HK-2 (cell line): ENCODE measurements around the gene DMAP1.
A peak's percentile ranks its signal among the peaks of the same experiment; 100 is the strongest.
"Not testable (repeated sequence)": the region's sequence is repeated elsewhere in the genome, so short reads cannot be mapped to it uniquely, and the experiment has no call there.

Source experiments
- DNase-seq: peaks from one replicate; pipeline ENCODE4 v3.0.0-alpha.2; 2018; ENCODE audit not compliant: unreplicated experiment

DMAP1 gene, protein sequence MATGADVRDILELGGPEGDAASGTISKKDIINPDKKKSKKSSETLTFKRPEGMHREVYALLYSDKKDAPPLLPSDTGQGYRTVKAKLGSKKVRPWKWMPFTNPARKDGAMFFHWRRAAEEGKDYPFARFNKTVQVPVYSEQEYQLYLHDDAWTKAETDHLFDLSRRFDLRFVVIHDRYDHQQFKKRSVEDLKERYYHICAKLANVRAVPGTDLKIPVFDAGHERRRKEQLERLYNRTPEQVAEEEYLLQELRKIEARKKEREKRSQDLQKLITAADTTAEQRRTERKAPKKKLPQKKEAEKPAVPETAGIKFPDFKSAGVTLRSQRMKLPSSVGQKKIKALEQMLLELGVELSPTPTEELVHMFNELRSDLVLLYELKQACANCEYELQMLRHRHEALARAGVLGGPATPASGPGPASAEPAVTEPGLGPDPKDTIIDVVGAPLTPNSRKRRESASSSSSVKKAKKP

DNA sequence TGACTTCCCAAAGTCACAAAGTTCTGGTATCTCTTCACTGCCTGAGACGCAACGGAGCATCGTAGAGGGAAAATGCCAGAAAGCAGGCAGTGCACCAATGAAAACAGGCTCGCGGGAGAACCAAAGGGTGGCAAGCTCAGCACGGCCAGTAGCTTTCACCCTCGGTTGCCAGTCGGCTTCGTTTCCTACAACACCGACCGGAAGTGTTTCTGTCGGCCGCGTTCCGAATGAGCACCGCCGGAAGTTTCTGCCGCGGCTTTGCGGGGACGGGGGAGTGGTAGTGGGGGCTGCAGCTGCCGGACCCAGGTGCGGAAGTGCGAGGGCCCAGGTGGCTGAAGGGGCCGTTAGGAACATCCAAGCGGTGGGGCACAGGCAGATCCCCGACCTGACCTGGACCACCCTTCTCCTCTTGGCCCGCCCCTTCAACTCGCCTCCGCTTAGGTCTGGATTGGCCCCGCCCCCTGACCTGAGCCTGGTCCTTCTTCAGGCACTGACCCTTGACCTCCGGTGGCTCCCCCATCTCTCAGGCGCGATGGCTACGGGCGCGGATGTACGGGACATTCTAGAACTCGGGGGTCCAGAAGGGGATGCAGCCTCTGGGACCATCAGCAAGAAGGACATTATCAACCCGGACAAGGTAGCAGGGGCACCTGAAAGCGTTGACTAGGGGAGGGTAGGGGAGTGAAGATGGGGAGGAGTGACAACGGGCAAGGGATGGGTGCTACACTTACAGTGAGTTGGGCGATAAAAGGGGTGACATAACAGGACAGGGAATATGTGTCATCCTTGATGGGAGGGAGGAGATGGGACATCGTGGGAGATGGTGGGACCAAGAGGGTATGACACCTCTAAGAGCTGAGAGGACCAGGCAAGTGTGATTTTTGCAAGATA lies at the start of gene DMAP1:
Gene DMAP1 (plus strand): TSS at position 250 of the 891 bp plus-strand sequence. CDS start 283 bp downstream, at position 533.
- peak; percentile 89 for DNase-seq

DNA sequence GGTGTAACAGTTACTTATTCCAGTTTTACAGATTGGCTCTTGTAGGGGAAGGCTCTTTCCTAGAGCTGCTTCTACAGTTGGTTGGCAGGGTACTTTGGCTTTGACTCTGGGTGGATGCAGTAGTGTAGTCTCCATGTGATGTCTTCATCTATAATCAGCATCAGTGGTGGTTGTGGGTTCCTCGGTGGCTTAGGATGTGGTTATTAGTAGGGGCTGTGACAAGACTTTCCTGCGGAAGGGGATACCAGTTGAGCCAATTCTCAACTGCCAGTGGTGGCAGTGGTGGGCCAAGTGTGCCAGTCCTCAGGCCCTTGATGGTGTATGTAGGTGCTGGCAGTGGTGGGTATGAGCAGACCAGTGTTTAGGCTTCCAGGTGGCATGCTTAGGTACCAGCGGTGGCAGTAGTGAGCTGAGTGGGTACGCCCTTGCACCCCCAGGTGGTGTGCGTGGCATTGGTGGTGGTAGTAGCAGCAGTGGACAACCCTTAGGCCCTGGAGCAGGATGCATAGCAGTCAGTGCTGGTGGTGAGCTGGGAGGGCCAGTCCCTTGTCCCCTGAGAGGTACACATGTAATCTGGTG lies 44.7 kb upstream of the DMAP1 start:
- no peak for DNase-seq

DNA sequence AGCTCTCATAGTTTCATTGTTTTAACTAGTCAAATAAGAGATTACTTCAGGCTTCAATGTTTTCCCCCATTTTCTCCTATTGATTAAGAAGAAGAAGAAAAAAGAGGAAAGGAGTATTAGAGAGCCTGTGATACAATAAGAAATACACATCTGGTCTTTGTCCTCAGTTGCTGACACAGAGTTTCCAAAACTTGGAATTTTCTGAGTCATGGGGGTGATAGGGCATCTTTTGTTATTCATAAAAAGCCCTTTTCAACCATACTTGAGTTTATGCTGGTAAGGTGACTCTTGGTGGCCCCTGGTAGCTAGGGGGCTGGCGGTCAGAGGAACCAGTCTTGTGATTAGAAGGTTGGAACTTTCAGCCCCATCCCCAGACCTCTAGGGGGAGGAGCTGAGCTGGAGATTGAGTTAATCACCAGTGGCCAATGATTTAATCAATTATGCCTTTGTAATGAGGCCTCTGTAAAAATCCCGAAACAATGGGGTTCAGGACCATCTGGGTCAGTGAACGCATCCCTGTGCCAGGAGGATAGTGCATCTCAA lies 42.9 kb upstream of the DMAP1 start:
- no peak for DNase-seq

DNA sequence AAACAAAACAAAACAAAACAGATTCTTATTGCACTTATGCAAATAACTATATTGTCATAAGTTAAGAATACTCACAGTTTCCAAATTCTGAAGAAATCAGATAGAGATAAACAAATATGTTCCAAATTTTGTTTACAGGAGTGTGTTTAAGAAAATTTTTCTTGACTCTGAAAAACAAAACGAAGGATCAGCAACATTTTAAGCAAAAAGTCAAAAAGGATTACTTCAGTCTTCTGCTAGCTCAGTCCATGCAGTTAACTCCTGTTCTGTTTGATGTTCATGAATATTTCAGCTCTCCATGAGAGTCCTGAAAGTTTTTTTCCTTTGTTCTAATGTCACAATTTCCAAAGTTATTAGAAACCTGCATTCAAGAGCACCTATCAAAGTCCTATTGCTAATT lies 38.6 kb upstream of the DMAP1 start:
- no peak for DNase-seq

DNA sequence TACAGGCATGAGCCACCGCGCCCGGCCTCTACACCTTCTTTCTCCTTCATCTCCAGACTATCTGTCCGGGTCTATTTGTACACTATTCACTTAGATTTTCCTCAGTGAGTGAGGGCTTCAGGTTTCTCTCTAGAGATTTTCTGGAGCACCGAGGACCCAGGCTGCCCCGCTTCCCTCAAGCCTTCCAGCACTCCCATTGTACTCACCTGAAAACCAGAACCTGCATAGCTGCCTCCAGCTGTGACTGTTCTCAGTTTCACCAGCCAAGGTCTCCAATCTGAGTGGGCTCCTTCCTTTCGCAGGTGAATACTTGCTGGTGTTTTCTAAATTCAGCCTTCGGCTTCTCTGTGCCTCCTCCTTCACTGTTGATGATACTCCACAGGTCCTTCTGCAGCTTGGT lies 12.9 kb upstream of the DMAP1 start:
- DNase-seq = no peak

DNA sequence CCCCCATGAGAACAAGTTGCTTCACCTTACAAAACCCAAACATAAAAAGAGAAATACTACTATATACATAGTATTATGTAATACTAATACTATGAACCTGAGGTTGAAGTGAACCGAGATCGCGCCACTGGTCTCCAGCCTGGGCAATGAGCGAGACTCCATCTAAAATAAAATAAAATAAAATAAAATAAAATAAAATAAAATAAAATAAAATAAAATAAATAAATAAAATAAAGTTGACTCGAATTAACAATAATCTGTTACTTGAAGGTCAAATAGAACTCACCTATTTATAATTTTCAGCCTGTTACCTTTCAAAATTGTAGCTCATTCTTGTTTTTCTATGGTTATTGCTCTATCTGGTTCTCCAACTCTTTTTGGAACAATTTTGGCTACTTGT lies 6.7 kb upstream of the DMAP1 start:
- DNase-seq = not testable (repeated sequence)

DNA sequence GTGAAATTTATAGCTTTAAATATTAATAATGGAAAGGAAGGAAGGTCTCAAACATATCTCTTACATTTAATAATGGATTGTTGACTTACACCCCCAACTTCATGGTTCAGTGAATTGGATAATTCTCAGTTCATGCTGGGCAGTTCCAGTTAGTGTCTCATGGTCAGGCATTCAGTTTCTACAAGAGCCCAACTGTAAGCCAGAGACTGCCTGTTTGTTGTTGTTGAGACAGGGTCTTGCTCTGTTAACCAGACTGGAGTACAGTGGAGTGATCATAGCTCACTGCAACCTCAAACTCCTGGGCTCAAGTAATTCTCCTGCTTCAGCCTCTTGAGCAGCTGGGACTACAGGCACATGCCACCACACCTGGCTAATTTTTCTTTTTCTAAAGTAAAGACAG lies 5.0 kb upstream of the DMAP1 start:
- no peak for DNase-seq

DNA sequence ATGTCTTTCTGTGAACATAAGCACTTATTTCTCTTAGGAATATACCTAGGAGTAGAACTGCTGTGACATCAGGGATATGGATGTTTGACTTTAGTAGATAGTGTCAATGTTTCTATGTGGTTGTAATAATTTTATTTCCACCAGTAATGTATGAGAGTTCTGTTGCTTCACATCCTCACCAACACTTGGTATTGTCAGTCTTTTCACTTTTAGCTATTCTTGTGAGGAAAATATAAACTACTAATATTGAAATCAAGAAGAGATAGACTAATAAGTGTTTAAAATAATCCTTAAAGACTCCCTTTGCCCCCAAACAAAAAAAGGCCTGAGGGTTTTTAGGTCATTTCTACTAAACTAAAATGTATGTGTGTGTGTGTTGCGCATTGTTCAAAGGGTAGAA lies 2.7 kb upstream of the DMAP1 start:
- DNase-seq = no peak

DNA sequence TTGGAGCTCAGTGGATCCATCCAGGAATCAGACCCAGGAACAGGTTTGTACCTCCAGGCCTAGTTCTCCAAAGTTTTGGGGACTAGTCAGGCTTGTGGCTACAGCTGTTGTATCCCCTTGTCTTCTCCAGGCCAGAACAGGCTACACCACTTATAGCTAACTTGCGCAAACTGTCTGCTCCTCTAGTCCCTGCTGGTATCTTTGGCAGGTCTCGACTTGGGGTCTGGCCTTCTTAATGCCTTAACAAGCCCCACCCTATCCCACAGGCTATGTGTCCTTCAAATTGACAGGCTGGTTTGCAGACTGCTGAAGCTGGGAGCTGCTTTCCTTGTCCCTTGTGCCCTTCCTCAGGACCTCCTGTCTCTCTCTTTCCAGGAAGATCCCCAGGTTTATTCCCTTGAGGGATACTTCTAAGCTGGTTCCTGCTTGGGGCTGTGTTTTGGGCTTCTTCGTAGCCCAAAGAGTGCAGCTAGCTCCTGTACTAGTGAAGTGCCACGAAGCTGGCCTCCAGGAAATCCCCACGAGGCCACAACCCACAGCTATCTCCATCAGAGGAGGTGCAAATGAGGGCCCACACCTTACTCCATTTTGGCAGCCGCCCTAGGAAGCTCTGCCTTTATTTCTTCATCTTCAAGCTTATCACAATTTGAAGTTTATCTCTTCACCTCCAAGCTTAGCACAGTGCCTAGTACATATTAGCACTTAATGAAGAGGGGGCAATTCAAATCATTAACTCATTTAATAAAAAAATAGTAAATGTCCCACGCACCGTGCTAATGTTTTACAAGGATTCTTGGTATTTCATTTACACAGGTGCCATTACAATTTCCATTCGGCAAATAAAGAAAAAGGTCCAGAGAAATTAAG lies 683 bp upstream of the DMAP1 start:
- DNase-seq = no peak

DNA sequence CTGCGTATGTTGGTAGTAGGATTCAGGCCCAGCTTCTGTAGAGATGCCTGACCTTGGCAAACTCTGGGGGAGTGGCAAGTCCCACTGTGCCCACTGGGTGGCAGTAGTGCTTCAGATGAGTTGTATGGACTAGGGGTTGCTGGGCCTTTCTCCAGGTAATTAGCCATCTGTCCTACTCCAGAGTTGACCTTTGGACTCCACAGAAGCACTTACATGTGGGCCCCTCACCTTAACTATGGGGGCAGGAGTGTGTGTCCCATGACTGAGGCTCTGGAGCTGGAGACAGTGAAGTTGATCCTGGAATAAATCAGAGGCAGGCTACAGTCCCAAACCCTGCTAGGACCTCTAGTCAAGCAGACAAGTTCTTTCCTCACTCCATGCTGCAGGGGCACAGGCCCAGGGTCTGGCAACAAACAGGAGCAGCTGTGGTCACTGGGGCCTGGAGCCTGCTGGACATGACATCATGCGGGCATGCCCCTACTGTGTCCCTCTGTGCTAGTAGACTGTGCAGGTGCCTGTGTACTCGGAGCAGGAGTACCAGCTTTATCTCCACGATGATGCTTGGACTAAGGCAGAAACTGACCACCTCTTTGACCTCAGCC lies 4.6 kb downstream of the DMAP1 start:
- peak; percentile 78 for DNase-seq

DNA sequence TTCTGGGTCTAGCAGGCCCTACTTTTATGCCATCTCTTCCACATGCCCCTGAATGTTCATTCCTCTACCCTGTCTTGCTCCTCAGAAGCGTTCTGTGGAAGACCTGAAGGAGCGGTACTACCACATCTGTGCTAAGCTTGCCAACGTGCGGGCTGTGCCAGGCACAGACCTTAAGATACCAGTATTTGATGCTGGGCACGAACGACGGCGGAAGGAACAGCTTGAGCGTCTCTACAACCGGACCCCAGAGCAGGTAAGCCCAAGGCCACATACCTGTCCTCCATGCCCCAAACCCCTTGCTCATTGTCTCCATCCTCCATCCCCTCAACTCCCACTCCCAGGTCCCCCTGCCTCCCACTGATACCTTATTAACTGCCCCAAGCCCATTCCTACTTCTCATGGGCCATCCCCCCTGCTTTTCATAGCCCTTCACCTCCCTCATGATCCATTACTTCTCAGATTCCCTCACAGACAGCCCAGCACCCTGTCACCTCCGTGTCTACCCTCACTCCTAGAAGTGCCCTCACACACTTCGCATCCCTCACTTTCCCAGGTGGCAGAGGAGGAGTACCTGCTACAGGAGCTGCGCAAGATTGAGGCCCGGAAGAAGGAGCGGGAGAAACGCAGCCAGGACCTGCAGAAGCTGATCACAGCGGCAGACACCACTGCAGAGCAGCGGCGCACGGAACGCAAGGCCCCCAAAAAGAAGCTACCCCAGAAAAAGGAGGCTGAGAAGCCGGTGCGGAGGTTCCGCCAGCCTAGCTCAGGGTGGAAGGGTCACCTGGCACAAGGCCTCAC lies 5.4 kb downstream of the DMAP1 start:
- no peak for DNase-seq

DNA sequence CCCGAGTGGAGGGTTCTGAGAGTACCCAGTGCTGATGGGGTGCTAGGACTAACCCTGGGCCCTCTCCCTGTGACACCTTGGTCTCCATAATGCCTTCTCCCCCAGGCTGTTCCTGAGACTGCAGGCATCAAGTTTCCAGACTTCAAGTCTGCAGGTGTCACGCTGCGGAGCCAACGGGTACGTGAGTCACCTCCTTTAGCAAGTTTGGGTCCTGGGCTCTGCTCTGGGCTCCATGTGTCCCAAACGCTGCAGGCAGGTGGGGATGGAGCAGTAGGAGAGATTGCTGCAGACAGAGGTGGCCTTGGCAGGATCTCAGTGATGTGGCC lies 6.0 kb downstream of the DMAP1 start:
- no peak for DNase-seq

DNA sequence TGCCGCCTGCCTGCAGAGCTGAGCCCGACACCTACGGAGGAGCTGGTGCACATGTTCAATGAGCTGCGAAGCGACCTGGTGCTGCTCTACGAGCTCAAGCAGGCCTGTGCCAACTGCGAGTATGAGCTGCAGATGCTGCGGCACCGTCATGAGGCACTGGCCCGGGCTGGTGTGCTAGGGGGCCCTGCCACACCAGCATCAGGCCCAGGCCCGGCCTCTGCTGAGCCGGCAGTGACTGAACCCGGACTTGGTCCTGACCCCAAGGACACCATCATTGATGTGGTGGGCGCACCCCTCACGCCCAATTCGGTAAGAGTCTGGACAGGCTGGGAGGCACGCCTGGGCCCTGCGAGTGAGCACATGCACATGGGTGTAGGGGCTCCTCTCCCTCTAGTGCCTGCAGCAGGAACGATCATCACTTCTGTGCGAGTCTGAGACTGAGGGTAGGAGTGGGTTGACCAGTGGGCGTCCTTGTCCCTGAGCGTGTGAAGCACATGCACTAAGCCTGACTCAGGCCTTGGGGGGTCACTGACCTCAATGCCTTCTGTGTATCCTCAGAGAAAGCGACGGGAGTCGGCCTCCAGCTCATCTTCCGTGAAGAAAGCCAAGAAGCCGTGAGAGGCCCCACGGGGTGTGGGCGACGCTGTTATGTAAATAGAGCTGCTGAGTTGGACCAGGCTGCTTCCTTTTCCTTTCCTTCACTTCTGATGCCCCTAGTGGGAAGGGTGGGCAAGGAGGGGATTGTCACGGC lies 6.9 kb downstream of the DMAP1 start:
- DNase-seq = no peak

DNA sequence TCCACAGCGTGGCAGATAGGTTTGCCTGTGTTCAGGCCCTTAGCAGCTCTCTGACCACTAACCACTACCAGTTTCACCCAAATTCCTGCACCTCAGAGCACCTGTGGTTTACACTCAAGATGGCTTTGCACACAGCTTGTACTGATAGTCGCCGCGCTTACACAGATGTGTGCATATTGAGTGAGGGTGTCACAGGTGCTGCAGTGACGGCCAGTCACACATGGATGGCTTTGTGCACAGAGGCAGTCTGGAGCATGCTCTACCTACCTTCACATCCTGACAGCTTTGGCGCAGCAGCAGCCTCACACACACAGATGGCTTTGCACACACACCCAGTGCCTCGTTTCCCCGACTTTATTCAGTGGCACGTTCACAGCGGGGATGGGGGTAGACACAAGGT lies 7.5 kb downstream of the DMAP1 start:
- no peak for DNase-seq

DNA sequence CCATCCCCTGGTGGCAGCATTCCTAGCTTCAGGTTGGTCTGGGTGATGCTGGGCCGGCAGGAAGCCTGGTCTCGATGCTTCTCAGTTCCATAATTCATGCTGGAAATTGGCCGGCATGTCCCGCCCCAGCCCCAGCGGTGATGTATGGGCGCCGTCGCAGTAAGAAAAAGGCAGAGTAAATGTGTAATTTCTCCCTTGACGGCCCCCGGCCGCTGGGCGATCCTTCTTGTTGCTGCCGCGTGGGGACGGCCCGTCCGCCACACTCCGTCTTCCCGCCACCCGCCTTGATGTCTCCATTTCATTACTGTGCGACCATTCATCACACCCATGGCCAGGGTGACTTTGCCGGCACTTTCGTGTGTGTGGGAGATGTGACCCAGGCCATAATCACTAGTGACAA lies 8.5 kb downstream of the DMAP1 start:
- no peak for DNase-seq

DNA sequence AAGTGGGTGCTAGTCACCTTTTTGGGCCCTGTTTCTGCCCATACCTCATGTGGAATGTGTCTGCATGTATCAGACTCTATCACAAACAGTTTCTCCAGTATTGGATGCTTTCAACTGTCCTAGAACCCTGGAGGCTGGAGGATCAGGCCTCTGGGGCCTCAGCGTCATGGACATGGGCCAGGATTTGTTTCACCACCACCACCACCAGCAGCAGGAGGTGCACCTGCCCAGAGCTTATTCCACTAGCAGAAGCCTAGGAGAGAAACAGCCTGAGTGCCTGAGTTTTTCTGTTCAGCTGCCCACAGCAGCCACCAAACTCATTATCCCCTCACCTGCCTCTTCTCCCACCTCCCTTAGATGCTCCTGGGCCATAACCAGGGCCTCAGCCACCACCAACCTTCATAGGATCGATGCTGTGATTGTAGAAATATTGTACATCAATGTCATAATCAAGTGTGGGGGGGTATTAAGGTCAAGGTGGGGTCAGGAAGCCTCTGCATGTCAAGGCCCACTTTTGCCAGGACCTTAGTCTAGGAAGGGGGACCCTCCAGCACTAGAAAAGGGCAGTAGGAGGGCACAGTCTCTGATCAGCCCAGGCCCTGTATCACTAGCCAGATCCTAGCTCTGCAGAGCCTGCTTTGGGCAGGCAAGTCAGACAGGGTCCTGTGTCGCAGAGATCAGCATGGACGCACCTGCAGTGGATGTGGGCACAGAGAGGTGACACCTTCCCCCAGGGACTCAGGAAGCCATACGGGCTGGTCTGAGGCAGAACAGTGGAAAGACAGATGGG lies 9.3 kb downstream of the DMAP1 start:
- DNase-seq = no peak

DNA sequence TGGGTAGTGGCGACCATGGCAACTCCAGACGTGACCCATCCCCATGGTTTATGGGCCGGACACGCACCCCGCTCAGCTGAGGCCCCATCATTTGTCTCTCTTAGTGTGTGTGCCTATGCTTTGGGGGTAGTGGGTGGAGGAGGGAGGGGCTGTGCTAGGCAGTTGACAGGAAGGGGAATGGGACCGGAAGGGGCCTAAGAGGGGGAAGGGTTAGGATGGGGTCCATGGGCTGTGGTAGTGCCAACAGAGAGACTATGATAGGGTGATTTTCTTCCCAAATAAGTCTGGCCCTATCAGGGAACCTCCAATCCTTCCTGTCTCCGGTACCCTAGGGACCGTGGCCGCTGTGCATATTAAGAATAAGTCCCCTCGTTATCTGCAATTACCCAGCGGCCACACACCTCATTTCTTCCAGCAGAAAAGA lies 9.9 kb downstream of the DMAP1 start:
- DNase-seq = no peak

DNA sequence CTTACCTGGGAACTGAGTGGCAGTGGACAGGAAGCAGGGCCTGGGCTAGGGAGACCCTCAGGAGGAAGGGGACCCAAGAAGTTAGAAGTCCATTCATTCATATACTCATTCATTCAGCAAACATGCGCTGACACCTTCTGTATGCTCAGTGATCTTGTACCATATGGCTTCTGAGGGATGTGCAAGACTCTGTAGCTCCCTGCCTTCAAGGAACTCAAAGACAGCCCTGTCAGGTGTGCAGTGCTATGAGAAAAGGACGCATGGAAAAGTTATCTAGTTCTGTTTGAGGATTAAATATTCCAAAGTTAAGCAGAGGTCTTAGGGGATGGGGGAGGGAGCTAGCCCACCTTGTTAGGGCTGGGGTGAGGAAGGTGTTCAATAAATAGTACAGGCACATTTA lies 12.5 kb downstream of the DMAP1 start:
- DNase-seq = no peak

DNA sequence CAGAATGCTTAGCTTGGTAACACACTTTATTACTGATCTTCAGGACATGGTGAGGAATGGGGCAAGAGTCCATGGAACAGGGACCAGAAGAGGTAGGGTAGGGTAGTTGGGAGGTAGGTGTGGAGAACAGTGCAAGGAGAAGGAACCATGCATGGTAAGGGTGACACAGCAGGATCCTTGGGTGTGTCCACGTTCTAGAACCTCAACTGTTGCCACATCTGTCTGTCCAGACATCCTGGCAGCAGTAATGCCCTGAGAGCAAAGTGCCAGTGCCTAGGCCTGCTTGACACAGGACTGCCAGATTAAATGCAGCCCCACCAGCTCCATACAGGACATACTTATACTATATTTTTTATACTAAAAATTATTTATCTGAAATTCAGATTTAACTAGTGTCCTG lies 13.9 kb downstream of the DMAP1 start:
- DNase-seq = no peak
